RWPE2 (cell line): ENCODE data around the gene IL36B.

Source experiments
- ATAC-seq: fragments of 200-7000 bp; cut with Tn5 transposase; 3 replicates; pipeline ENCODE4 v1.9.1; 2021; ENCODE audit warnings: low read depth
- DNase-seq: peaks from one replicate; pipeline ENCODE4 v3.0.0-alpha.2; 2020; ENCODE audit warnings: low spot score
- H3K27ac ChIP-seq: fragments of 450-650 bp; 2 replicates; pipeline ENCODE4 v1.5.1; 2017; ENCODE audit warnings: mild to moderate bottlenecking; ENCODE audit not compliant: poor library complexity, severe bottlenecking
- H3K27me3 ChIP-seq: fragments of 250-450 bp; sonication (Bioruptor Pico); 2 replicates; pipeline ENCODE4 v1.5.1; 2021; ENCODE audit warnings: mild to moderate bottlenecking, moderate library complexity; ENCODE audit not compliant: insufficient read depth, poor library complexity, severe bottlenecking
- H3K36me3 ChIP-seq: fragments of 250-450 bp; sonication (Bioruptor Pico); 2 replicates; pipeline ENCODE4 v1.5.1; 2020; ENCODE audit warnings: low read depth, mild to moderate bottlenecking, moderate library complexity
- H3K4me1 ChIP-seq: fragments of 250-450 bp; sonication (Bioruptor Pico); 2 replicates; pipeline ENCODE4 v1.5.1; 2021; ENCODE audit warnings: mild to moderate bottlenecking, moderate library complexity; ENCODE audit not compliant: insufficient read depth, poor library complexity, severe bottlenecking
- H3K4me3 ChIP-seq: fragments of 250-450 bp; sonication (Bioruptor Pico); 2 replicates; pipeline ENCODE4 v1.5.1; 2021; ENCODE audit warnings: mild to moderate bottlenecking, moderate library complexity; ENCODE audit not compliant: severe bottlenecking
- H3K9me3 ChIP-seq: fragments of 250-450 bp; sonication (Bioruptor Pico); 2 replicates; pipeline ENCODE4 v1.5.1; 2021; ENCODE audit warnings: mild to moderate bottlenecking, moderate library complexity; ENCODE audit not compliant: severe bottlenecking
- CTCF ChIP-seq: fragments of 450-650 bp; IDR thresholded peaks from one replicate; pipeline ENCODE4 v1.5.1; 2017; ENCODE audit warnings: mild to moderate bottlenecking, moderate library complexity; ENCODE audit not compliant: poor library complexity, severe bottlenecking

The IL36B gene

GRCh38 chr2:113067681-113068080 is 15.0 kb upstream of the IL36B start, which contains the start of gene IL1F10:
Gene IL1F10 (plus strand): TSS chr2:113067970. CDS start chr2:113072739, 4,769 bp downstream.
- Histone ChIP-seq H3K9me3 (no peaks in the 10 kb centered on the region), H3K4me1 (peaks cover 30% of the 10 kb centered on the region), H3K36me3 (no peaks in the 10 kb centered on the region), H3K27ac (peak within 1 kb of the TSS; percentile 41), H3K4me3 (no peak within 1 kb of the TSS), H3K27me3 (no peaks in the 10 kb centered on the region)
- DNase-seq = no peak
- no peak for TF ChIP-seq CTCF
- no peak for ATAC-seq

- Histone ChIP-seq H3K4me3 (no peak overlapping the region), H3K9me3 (no peaks in the 10 kb centered on the region), H3K4me1 (peaks cover 16% of the 10 kb centered on the region), H3K27me3 (no peaks in the 10 kb centered on the region), H3K27ac (no peak overlapping the region), H3K36me3 (no peaks in the 10 kb centered on the region)
- no peak for TF ChIP-seq CTCF
- DNase-seq (no peak), ATAC-seq (no peak)
Observed at GRCh38 chr2:113064898-113065297, 12.2 kb upstream of the IL36B start.

- H3K27ac ChIP-seq = no peak overlapping the region
- TF ChIP-seq CTCF = no peak
- no peaks in the 10 kb centered on the region for H3K27me3 ChIP-seq
- no peak for ATAC-seq
- H3K4me1 ChIP-seq = peaks cover 10% of the 10 kb centered on the region
- H3K4me3 ChIP-seq = no peak overlapping the region
- H3K36me3 ChIP-seq = no peaks in the 10 kb centered on the region
- no peak for DNase-seq
- H3K9me3 ChIP-seq = no peaks in the 10 kb centered on the region
Observed at GRCh38 chr2:113064281-113064680, 11.6 kb upstream of the IL36B start.

GRCh38 chr2:113061896-113062770 is 9.5 kb upstream of the IL36B start:
- Histone ChIP-seq H3K27me3 (no peaks in the 10 kb centered on the region), H3K36me3 (no peaks in the 10 kb centered on the region), H3K4me3 (no peak overlapping the region), H3K9me3 (no peaks in the 10 kb centered on the region), H3K4me1 (peaks cover 9% of the 10 kb centered on the region), H3K27ac (no peak overlapping the region)
- TF ChIP-seq CTCF = no peak
- DNase-seq (no peak), ATAC-seq (no peak)

- no peak for DNase-seq
- ATAC-seq = no peak
- no peaks in the 10 kb centered on the region for H3K36me3 ChIP-seq
- H3K4me1 ChIP-seq = peaks cover 9% of the 10 kb centered on the region
- no peak overlapping the region for H3K27ac ChIP-seq
- no peaks in the 10 kb centered on the region for H3K9me3 ChIP-seq
- TF ChIP-seq CTCF = no peak
- no peak overlapping the region for H3K4me3 ChIP-seq
- no peaks in the 10 kb centered on the region for H3K27me3 ChIP-seq
Observed at GRCh38 chr2:113061241-113061640, 8.6 kb upstream of the IL36B start.
